GM18861 (cell line): ENCODE data around the gene SGF29.
"Not testable (repeated sequence)": the region's sequence is repeated elsewhere in the genome, so short reads cannot be mapped to it uniquely, and the experiment has no call there.

Experiments
- ATAC-seq: cut with Tn5 transposase; IDR thresholded peaks from one replicate; pipeline ENCODE4 v1.9.1; 2021; ENCODE audit not compliant: unreplicated experiment

The SGF29 gene

DNA sequence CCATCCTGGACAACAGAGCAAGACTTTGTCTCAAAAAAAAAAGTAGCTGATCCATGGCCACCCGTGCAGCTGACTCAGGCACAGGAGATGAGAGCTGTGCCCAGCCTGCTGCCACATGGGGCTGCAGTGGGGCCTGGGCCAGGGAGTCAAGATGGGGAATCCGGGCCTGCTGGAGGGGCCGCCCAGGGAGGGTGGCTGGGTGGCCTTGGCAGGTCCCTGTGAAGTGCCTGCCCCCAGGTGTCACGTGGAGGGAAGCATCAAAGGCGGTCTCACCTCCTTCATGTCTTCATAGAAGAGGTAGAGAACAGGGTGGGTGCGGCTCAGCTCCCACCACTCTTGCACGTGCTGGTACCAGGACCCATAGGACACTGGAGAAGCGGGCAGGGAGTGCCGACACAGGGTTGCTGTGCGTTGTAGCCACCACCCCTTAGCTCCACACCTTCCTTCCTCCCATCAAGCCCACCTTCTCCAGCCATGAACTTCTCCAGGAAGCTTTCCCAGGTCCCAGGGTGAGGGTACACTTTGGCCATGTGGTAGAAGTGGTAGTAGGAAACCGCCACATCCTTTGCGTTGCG, 39.3 kb downstream of the SGF29 start:
- ATAC-seq = no peak

DNA sequence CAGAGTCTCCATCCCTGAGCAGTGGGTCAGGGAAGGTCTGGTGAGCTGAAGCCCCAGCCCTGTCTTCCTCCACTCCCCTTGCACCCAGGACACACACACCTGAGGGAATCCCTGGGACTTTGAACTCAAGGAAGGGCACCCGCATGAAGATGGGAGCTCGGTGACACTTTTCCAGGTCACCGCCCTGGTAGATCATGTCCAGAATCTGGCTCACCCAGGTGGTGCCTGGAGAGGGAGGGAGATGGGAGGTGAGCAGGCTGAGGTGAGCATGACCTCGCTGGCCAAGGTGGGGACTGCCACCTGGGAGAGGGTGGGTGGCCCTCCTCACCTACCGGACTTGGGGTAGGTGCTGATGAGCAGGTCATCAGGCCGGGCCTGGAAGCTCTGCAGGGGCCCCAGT, 41.7 kb downstream of the SGF29 start:
- ATAC-seq = not testable (repeated sequence)

DNA sequence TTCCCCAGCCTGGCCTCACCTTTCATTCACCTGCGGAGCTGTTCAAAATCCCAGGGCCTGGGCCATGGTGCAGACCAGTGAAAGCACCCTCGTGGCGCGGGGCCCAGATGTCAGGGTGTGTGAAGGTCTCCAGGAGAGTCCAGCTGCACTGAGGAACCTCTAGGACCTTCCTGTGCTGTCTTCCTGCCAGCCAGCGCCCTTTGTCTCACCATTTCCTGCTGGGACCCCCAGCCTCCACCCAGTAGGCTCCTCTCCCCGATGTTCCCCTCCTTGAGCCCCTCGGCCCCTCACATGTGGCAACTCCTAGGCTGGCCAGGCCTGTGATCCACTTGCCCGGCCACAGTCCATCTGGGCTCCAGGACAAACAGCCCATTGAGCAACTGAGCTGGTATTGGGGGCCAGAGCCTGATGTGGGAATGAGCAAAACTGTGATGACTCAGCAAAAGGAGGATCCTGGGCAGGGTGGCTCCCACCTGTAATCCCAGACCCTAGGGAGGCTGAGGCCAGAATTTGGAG, 42.5 kb downstream of the SGF29 start:
- no peak for ATAC-seq

DNA sequence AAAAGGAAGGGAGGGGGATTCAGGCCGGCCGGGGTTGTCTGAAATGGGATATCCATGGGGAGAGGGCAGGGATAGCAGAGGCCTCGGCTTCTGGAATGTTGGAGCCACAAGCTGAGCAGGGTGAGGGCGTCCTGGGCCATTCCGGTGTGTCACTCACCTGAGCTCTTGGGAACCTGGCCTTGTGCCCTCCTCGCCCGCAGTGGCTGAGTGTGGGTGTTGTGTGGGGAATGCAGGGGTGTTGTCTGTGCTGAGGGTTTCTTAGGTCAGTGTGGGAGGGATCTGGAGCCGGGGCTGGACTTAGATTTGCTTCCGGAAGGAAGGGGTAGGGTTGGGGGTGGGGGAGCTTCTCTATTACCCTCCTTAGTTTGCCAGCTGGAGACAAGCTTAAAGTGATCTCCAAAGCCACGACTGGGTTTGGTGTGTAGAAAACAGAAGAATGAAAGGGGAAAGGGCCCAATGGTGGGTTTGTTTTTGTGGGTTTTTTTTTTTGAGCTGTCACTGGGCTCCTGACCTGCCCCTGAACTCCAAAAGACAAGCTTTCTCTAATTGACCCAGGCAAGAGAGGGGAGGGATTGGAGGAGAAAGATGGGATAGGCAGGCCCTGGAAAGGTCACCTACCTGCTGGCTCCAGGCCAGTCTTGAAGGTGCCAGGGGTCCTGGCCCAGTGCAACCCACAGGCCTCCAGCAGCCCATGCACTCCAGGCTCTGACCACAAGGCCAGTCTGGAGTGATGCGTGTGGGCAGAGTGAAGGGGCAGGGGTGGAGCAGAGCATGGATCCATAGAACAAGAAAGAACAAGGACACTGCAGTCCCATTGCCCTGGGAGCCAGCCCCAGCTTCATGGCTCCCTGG, 43.3 kb downstream of the SGF29 start, which contains the start of gene SULT1A2:
Gene SULT1A2 (minus strand): TSS at position 211 of the 852 bp plus-strand sequence. CDS start 1,120 bp downstream, outside the sequence.
- no peak for ATAC-seq

DNA sequence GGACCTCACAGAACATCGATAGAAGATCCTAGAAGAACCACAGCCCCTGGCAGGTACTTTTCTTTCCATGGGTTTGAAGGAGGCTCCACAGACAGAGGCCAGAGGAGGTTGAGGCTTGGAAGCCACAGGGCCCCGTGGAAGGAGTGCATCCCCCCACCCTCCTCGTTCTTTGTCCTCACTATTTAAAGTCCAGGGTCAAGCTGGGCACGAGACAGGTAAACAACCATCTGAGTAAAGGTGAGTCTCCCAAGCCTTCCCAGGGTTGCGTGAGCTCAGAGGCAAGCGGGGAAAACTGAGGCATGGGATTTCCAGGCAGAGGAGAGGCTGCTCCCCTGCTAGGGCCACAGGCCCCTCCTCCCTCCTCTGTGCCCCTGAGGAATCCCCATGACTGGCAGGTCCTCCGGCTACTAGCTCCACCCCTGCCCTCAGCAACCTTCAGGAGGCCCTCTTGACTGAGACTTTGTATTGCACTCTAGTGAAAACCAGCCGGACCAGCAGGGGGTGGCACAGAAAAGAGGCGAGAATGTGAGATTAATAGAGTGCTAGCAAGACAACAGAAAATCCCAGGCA, 44.1 kb downstream of the SGF29 start:
- no peak for ATAC-seq

DNA sequence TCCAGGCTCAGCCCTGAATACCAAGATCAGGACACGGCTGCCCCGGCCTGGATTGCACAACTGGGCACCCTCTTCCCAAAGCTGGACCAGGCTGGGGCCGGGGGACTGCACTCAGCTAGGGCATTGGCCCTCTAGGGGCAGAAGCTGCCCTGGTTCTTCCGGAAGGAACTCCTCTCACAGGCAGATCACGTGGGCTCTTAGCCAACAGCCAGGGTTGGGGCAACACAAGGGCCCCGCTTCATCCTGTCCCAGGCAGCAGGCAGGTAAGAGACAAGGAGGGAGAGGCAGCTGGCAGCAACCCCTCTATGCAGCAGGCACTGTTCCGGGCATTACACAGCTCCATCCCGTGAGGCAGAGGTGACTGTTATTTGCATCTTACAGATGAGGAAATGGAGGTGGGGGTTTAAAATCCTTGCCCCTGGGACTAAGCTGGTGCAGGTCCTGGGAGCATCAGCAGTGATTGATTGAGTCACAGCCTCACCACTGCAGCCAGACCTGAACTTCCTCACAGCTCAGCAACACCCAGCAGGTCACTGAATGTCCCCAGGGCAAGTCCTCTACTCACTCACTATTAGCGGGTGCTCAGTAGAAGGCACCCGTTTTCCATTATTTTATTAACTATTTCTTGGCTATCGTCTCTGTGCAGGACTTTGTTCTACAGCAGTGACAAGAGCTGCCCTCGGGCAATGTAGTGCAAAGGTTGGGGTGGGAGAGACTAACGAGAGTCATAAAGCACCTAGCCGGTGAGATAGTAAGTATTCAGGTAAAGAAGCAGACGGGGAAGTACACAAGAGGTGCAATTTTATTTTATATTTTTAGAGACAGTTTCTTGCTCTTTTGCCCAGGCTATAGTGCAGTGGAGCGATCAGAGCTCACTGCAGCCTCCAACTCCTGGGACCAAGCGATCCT, 45.9 kb downstream of the SGF29 start:
- peak; percentile 48 for ATAC-seq

DNA sequence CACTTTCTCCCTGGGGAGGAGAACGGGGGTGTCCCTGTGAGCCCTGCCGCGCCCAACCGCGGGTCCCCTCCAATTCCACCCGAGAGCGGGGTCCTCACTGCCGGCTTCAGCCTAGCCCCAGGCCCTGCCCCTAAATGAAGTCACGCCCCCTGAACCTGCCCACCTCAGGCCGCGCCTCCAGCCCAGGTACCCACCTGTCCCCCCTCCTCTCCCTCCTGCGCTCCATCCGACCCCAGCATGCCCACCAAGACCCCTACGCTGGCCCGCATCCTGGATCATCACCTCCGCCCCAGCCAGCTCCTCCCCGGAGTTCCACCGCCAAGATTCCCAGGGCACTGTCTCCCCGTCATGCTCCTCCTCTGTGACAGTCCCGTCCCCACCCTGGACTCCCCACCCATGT, 47.2 kb downstream of the SGF29 start:
- ATAC-seq = not testable (repeated sequence)

DNA sequence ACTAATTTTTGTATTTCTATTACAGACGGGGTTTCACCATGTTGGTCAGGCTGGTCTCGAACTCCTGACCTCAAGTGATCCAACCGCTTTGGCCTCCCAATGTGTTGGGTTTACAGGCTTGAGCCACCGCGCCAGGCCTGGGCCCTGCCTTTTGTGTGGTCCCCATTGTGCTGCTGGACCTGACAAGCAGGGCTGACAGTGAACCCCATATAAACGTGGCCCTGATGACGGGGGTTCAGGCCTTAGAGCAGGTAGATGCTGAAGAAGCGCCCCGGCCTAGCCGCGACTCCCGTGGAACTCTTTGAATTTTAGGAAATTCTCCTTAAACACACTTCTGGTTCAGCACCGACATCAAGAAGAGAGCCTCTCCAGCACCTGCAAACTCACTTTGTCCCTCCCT, 47.9 kb downstream of the SGF29 start:
- ATAC-seq = not testable (repeated sequence)

DNA sequence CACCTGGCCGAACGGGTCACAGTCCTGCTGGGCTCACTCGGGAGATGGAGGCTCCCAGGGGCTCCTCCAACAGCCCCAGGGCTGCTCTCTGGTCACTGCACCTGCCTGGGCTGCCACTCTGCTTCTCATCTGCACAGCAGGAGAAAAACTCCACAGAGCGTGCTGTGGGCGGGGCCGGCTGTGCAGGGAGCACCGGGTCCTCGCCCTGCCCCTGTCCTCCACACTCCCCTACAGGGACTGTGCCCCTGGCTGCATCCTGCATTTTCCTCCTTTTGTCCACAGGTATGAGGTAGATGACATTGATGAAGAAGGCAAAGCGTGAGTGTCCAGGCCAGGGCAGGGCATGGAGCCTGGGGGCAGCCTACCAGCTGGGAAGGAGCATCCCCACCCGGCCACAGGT, 48.3 kb downstream of the SGF29 start:
- not testable (repeated sequence) for ATAC-seq

DNA sequence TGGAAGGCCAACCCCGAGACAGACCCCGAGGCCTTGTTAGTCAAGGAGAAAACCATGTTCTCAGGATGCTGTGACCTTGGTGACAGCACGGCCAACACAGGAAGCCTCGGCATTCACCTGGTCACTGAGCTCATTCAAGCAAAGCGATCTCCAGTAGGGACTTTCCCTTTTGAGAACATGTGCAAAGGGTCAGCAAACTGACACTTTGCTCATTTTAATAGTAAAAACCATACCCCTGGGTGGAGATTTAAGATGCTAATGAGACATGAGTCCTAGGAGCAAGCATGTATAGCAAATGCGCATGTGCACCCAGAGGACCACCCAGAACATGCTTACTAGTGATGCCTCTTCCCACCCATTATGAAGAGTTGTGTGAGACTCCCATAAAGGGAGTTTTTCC, 48.8 kb downstream of the SGF29 start:
- no peak for ATAC-seq

DNA sequence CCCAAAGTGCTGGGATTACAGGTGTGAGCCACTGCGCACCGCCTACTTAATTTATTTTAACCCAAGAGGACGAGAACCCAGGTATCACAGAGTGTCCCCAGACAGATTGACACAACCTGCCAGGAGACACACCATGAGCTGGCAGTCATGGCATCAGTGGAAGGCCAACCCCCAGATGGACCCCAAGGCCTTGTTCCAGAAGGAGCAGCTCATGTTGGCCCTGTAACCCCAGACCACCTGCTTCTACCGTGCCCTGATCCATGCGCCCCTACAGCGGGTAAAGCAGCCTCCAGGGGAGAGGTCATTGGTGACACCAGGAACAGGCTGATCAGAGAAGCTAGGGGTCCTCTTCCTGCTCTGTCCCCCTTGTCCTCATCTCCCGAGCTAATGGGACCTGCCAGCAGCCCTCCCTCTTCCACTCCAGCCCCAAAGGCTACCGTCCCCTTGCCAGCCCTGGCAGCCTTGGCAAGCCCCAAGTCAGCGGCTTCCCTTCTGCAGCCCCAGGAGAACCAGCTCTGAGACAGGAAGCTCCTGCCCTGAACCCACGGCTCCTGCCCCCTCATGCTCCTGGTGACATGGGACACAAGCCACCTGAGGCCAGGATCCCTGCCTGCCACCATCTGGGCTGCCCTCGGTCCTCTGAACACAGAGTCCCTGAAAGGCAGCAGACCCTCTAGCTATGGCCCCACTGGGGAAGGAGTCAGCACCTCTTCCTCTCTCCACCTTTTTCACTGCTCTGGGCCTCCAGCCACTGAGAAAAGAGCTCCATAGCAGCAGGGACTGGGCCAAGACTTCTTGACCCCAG, 49.9 kb downstream of the SGF29 start:
- ATAC-seq = no peak

DNA sequence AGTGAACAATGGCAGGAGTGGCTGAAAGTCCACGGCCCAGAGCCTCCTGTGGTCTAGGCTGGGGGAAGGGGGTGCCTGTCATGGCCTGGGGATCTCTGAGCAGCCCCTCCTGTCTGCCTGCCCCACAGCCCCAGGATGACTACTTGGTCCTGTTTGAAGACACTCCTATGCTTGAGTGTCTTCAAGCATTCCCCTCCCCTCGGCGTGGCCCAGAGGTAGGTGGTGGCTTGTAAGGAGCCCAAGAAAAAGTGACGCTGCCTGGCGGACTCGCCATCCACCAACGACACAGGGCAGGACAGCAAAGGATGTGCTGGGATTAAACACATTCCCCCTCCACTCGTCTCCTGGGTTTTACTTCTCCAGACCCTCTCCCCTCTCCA, 50.5 kb downstream of the SGF29 start:
- ATAC-seq = no peak

DNA sequence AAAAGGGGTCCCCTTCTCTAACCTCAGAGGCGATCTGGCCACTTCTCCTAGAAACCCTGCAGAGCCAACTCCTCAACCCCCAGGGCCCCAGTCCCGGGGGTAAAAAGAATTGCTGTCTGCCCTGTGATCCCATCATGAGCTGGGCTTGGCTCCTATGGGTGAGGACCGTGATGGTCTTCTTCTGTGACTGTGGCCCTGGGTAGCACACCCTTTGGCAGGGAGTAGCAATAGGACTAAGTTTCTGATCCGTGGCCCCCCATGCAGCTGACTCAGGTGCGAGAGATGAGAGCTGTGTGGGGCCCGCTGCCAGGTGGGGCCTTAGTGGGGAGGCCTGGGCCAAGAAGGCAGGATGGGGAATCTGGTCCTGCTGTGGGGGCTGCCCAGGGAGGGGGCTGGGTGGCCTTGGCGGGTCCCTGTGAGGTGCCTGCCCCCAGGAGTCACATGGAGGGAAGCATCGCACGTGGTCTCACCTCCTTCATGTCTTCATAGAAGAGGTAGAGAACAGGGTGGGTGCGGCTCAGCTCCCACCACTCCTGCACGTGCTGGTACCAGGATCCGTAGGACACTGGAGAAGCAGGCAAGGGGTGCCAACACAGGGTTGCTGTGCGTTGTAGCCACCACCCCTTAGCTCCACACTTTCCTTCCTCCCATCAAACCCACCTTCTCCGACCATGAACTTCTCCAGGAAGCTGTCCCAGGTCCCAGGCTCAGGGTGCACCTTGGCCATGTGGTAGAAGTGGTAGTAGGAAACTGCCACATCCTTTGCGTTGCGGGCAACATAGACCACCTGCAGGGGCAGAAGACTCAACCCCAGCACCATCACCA, 52.8 kb downstream of the SGF29 start:
- no peak for ATAC-seq

DNA sequence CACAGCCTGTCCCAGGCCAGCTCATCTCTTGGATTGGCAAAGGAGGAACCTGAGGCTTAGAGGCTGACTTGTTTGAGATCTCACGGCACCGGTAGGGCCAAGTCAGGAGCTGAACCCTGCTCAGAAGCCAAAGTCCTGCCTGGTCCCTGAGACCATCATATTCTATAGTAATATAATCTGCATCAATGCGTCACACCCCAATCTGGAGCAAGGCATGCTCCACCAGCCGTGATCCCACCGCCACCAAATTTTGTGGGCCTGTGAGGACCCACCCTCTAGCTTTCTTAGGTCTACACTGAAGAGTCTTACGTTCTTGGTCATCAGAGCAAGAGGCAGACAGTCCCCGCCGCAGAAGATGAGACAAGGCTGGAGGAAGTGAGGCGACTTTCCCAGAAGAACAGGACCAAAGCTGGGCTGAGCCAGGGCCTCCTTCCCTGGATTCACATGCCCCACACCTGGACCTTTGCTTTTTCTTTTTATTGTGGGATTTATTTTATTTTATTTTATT, 53.5 kb downstream of the SGF29 start:
- no peak for ATAC-seq

DNA sequence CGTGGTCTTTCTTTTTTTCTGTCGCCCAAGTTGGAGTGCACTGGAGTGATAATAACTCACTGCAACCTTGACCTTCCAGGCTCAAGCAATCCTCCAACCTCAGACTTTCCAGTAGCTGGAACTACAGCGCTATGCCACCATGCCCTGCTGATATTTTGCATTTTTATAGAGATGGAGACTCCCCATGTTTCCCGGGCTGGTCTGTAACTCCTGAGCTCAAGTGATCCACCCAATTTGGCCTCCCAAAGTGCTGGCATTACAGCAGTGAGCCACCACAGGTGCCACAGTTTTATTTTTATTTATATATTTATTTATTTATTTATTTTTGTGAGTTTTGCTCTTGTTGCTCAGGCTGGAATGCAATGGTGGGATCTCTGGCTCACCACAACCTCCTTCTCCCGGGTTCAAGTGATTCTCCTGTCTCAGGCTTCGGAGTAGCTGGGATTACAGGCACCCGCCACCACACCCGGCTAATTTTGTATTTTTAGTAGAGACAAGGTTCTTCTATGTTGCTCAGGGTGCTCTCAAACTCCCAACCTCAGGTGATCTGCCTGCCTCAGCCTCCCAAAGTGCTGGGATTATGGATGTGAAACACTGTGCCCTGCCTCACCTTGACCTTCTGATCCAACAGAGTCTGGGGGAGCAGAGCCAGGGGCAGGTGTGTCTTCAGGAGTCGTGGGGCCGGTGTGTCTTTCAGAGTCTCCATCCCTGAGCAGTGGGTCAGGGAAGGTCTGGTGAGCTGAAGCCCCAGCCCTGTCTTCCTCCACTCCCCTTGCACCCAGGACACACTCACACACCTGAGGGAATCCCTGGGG, 54.2 kb downstream of the SGF29 start:
- ATAC-seq = not testable (repeated sequence)

DNA sequence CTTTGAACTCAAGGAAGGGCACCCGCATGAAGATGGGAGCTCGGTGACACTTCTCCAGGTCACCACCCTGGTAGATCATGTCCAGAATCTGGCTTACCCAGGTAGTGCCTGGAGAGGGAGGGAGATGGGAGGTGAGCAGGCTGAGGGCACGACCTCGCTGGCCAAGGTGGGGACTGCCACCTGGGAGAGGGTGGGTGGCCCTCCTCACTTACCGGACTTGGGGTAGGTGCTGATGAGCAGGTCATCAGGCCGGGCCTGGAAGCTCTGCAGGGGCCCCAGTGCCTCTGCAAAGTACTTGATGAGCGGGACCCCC, 54.7 kb downstream of the SGF29 start:
- not testable (repeated sequence) for ATAC-seq

DNA sequence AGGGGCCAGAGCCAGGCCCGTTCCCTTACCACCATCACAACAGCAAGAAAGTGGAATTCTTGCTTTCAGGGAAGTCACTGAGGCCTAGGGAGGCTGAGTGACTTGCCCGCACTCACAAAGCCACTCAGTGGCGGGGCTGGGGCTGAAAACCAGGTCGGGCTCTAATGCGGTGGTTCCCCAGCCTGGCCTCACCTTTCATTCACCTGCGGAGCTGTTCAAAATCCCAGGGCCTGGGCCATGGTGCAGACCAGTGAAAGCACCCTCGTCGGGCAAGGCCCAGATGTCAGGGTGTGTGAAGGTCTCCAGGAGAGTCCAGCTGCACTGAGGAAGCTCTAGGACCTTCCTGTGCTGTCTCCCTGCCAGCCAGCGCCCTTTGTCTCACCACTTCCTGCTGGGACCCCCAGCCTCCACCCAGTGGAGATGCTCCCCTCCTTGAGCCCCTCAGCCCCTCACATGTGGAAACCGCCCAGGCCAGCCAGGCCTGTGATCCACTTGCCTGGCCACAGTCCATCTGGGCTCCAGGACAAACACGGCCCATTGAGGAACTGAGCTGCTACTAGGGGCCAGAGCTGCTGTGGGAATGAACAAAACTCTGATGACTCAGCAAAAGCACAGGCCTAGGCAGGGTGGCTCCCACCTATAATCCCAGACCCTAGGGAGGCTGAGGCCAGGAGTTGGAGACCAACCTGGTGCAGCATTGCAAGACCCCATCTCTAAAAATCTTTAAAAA, 55.3 kb downstream of the SGF29 start:
- not testable (repeated sequence) for ATAC-seq
